ENCODE measurements around the gene RIMKLA.

DNA sequence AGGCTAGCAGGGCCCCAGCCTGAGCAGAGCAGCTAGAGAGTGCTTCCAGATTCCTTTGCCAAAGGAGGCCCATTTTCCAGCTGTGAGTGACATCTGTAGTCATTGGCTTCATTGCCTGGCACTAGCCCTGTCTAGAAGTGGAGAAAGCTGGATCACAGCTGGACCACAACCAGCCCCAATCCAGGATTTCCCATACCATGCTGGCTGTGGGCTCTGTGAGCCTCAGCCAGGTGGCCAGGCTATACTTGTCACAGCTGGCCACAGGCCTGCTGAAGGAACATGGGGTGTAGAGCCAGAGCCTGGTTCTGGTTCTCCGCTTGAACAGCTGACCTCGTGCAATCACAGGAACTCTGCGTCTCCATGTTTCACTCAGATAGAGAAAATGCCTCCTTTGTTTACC, 36.6 kb downstream of the RIMKLA start:
- TF ChIP-seq CTCF (IDR thresholded peaks at IDR 0.05) (no peak), POLR2A (IDR thresholded peaks at IDR 0.05; ENCODE audit: low read depth) (no peak), EP300 (IDR thresholded peaks at IDR 0.05) (no peak)
